Caco-2 (cell line): ENCODE measurements around the gene RASGRF2. TPM values are rescaled to one million over a fixed set of nuclear protein-coding genes. Genes with fewer than 3 reads are reported as not detected.

Source experiments
- BruUV-seq: library from RNA; stranded (reverse); fragments of 400-500 nt; replicated peaks from 2 replicates; lab custom pipeline; 2021; lab: Mats Ljungman, UMichigan
- CTCF ChIA-PET: fragments of 300-600 bp; sonication (Branson Sonifier 250); formaldehyde crosslinking; loops from one replicate; lab custom pipeline; 2022; ENCODE audit warnings: antibody characterized with exemption; lab: Charles Lee
- POLR2A ChIA-PET: fragments of 300-600 bp; sonication (Branson Sonifier 250); formaldehyde crosslinking; loops from one replicate; lab custom pipeline; 2022; ENCODE audit warnings: antibody characterized with exemption; lab: Charles Lee
- DNase-seq, 2 experiments: peaks; one replicate each; pipeline versions ENCODE4 v3.0.0 to v3.0.0-alpha.2; 2020 to 2022
- H3K27me3 ChIP-seq: replicated peaks from 2 replicates; pipeline ENCODE4 v1.6.0; 2011; ENCODE audit warnings: low read length; ENCODE audit not compliant: control insufficient read depth, insufficient read depth
- H3K36me3 ChIP-seq: 2 replicates; pipeline ENCODE4 v1.5.1; 2011; ENCODE audit warnings: low read length; ENCODE audit not compliant: control insufficient read depth, insufficient read depth
- H3K4me1 ChIP-seq: fragments of 250-450 bp; sonication (Bioruptor Pico); 2 replicates; pipeline ENCODE4 v1.5.1; 2020; ENCODE audit warnings: mild to moderate bottlenecking
- H3K4me3 ChIP-seq: 2 replicates; pipeline ENCODE4 v1.5.1; 2011; ENCODE audit warnings: low read depth, mild to moderate bottlenecking, control low read depth, low read length
- H3K9me3 ChIP-seq: fragments of 250-450 bp; sonication (Bioruptor Pico); 2 replicates; pipeline ENCODE4 v1.5.1; 2020; ENCODE audit warnings: mild to moderate bottlenecking, moderate library complexity
- H3K27ac Mint-ChIP-seq: one replicate; pipeline ENCODE4 v1.8.0; 2022; ENCODE audit warnings: mixed read lengths; ENCODE audit not compliant: unreplicated experiment
- H3K27me3 Mint-ChIP-seq: one replicate; pipeline ENCODE4 v1.8.0; 2022; ENCODE audit warnings: mixed read lengths; ENCODE audit not compliant: insufficient read depth, unreplicated experiment
- H3K36me3 Mint-ChIP-seq: one replicate; pipeline ENCODE4 v1.8.0; 2022; ENCODE audit warnings: mild to moderate bottlenecking, mixed read lengths; ENCODE audit not compliant: insufficient read depth, unreplicated experiment
- H3K4me1 Mint-ChIP-seq: one replicate; pipeline ENCODE4 v1.8.0; 2022; ENCODE audit warnings: low read depth, mixed read lengths; ENCODE audit not compliant: unreplicated experiment
- H3K4me3 Mint-ChIP-seq: one replicate; pipeline ENCODE4 v1.8.0; 2022; ENCODE audit warnings: mild to moderate bottlenecking, moderate library complexity, mixed read lengths; ENCODE audit not compliant: unreplicated experiment
- H3K9me3 Mint-ChIP-seq: one replicate; pipeline ENCODE4 v1.8.0; 2022; ENCODE audit warnings: mixed read lengths; ENCODE audit not compliant: unreplicated experiment
- intact Hi-C: fragments of 100-400 bp; cut with micrococcal nuclease; formaldehyde crosslinking; loops from one replicate; pipeline ENCODE4 v1.10.0; 2022; ENCODE audit not compliant: unreplicated experiment
- total RNA-seq: library from RNA; stranded (reverse); gene quantifications from 2 replicates; pipeline ENCODE4 v1.2.3, GENCODE V29; 2022
- TF ChIP-seq, protein P1 (sequence below), 2 experiments: fragments of 200-600 bp in 1 of 2; IDR thresholded peaks; 1 replicate in 1 of 2; 2 replicates in 1 of 2; pipeline versions ENCODE4 v1.5.1 to v1.8.0; 2011 to 2022; ENCODE audit warnings: antibody characterized with exemption in 1 of 2, control low read depth in 1 of 2, inconsistent platforms in 1 of 2, low read depth in 1 of 2, low read length in 1 of 2, mild to moderate bottlenecking in 1 of 2, moderate library complexity in 1 of 2; ENCODE audit not compliant: insufficient read depth in 1 of 2, severe bottlenecking in 1 of 2, unreplicated experiment in 1 of 2

The RASGRF2 gene
- total RNA-seq, 1 experiment from 2014 or later, result 23.1 TPM

DNA sequence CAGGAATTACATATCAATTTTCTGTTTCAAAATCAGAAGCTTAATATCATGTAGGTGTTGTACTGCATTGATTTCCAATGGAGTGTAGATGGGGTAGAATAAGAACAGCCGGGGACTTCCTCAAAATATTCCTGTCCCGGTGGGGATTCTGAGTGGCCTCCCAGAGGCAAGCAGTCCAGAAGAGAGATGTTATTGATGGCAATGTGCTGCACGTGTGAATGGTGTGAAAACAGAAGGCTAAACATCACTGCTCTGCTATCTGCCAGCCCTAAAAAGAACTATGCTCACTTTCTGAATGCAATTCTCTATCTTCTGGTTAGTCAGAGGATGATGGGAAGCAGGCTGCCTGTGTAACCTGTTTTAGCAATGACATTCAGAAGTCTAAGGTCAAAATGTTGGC lies 181.9 kb downstream of the RASGRF2 start:
- Histone ChIP-seq H3K36me3 (no peaks in the 10 kb centered on the region), H3K4me3 (no peak overlapping the region), H3K9me3 (no peaks in the 10 kb centered on the region), H3K27me3 (no peaks in the 10 kb centered on the region), H3K4me1 (no peaks in the 10 kb centered on the region)
- no TSS peak for BruUV-seq
- Mint-ChIP-seq H3K4me1 (no peaks in the 10 kb centered on the region), H3K4me3 (no peak overlapping the region), H3K9me3 (peaks cover under 1% of the 10 kb centered on the region), H3K27me3 (no peaks in the 10 kb centered on the region), H3K27ac (no peak overlapping the region), H3K36me3 (peaks cover 6% of the 10 kb centered on the region)
- intact Hi-C loops, result no loop called here
- TF ChIP-seq, protein P1, sequence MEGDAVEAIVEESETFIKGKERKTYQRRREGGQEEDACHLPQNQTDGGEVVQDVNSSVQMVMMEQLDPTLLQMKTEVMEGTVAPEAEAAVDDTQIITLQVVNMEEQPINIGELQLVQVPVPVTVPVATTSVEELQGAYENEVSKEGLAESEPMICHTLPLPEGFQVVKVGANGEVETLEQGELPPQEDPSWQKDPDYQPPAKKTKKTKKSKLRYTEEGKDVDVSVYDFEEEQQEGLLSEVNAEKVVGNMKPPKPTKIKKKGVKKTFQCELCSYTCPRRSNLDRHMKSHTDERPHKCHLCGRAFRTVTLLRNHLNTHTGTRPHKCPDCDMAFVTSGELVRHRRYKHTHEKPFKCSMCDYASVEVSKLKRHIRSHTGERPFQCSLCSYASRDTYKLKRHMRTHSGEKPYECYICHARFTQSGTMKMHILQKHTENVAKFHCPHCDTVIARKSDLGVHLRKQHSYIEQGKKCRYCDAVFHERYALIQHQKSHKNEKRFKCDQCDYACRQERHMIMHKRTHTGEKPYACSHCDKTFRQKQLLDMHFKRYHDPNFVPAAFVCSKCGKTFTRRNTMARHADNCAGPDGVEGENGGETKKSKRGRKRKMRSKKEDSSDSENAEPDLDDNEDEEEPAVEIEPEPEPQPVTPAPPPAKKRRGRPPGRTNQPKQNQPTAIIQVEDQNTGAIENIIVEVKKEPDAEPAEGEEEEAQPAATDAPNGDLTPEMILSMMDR (IDR thresholded peaks at IDR 0.05; ENCODE audit: insufficient read depth in 1 of 2, low read depth in 1 of 2, low read length in 1 of 2, severe bottlenecking in 1 of 2, unreplicated experiment in 1 of 2), result no peak
- ChIA-PET CTCF (no interaction called here), POLR2A (no interaction called here)
- DNase-seq, result no peak

DNA sequence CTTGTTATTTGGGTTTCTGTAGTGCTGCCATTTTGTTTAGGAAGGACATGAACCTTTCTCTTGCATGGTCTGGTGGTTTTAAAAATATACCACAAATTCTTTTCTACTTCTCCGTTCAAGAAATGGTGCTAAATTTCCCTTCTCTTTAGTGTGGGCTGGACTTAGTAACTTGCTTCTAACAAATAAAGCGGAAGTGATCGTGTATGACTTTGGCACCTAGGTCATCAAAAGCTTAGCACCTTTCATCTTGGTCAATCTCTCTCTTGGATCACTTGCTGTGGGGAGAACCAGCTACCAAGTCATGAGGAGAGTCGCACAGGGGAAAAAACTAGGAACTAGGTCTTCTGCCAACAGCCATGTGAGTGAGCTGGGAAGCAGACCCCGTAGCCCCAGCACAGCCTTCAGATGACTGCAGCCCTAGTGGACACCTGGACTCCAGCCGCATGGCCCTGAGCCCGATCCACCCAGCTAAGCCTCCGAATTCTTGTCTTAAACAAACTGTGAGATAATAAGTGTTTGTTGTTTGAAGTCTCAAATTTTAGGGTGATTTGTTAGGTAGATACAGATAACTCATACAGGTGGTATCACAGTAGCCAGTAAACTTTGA lies 185.3 kb downstream of the RASGRF2 start:
- H3K27me3 ChIP-seq, result no peaks in the 10 kb centered on the region
- no peaks in the 10 kb centered on the region for H3K4me1 Mint-ChIP-seq
- H3K27me3 Mint-ChIP-seq, result no peaks in the 10 kb centered on the region
- H3K9me3 ChIP-seq, result no peaks in the 10 kb centered on the region
- H3K4me3 Mint-ChIP-seq, result no peak overlapping the region
- H3K27ac Mint-ChIP-seq, result no peak overlapping the region
- intact Hi-C loops, result no loop called here
- no TSS peak for BruUV-seq
- H3K36me3 Mint-ChIP-seq, result no peaks in the 10 kb centered on the region
- no peak for DNase-seq
- ChIA-PET POLR2A (no interaction called here), CTCF (no interaction called here)
- H3K36me3 ChIP-seq, result no peaks in the 10 kb centered on the region
- TF ChIP-seq, protein P1 (IDR thresholded peaks at IDR 0.05; ENCODE audit: insufficient read depth in 1 of 2, low read depth in 1 of 2, low read length in 1 of 2, severe bottlenecking in 1 of 2, unreplicated experiment in 1 of 2), result no peak
- H3K4me1 ChIP-seq, result no peaks in the 10 kb centered on the region
- no peak overlapping the region for H3K4me3 ChIP-seq
- H3K9me3 Mint-ChIP-seq, result no peaks in the 10 kb centered on the region

DNA sequence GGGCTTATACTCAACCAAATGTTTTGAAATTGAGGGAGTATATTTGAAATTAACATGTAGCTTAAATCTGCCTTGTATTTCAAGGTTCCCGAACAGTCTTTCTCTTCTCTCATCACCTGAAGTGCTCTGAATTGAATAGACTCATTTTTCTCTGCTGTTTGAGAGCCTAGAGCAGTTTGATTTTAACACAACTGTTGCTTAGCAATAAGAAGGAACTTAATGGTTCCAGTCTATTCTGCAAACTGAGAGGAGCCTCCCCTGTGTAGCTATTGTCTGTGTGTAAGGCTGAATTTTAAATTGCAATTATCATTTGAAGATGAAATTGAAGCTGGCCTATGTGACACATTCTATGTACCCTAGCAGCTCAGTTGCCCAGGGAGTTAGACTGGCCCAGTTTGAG lies 185.9 kb downstream of the RASGRF2 start:
- Mint-ChIP-seq H3K9me3 (no peaks in the 10 kb centered on the region), H3K4me3 (no peak overlapping the region), H3K4me1 (no peaks in the 10 kb centered on the region), H3K27me3 (no peaks in the 10 kb centered on the region), H3K27ac (no peak overlapping the region), H3K36me3 (no peaks in the 10 kb centered on the region)
- TF ChIP-seq, protein P1 (IDR thresholded peaks at IDR 0.05; ENCODE audit: insufficient read depth in 1 of 2, low read depth in 1 of 2, low read length in 1 of 2, severe bottlenecking in 1 of 2, unreplicated experiment in 1 of 2), result no peak
- Histone ChIP-seq H3K36me3 (no peaks in the 10 kb centered on the region), H3K4me3 (no peak overlapping the region), H3K27me3 (no peaks in the 10 kb centered on the region), H3K9me3 (no peaks in the 10 kb centered on the region), H3K4me1 (no peaks in the 10 kb centered on the region)
- POLR2A ChIA-PET, result no interaction called here
- CTCF ChIA-PET, result no interaction called here
- no TSS peak for BruUV-seq
- no peak for DNase-seq
- intact Hi-C loops, result no loop called here
